GM12878 (cell line): ENCODE data around the gene LRRC31. TPM values are rescaled to one million over a fixed set of nuclear protein-coding genes. Genes with fewer than 3 reads are reported as not detected.

ENCODE experiments used
- ATAC-seq: fragments of 200-7000 bp; cut with Tn5 transposase; 3 replicates; pipeline ENCODE4 v1.9.1; 2020; ENCODE audit warnings: mild to moderate bottlenecking, moderate library complexity
- BruUV-seq: library from RNA; stranded (reverse); fragments of 400-500 nt; replicated peaks from 2 replicates; lab custom pipeline; 2021; lab: Mats Ljungman, UMichigan
- CTCF ChIA-PET: fragments of 300-600 bp; sonication (Branson Sonifier 250); formaldehyde crosslinking; extraction: SDS; loops from one replicate; lab custom pipeline; 2021; ENCODE audit warnings: inconsistent platforms; lab: Yijun Ruan, JAX
- POLR2A ChIA-PET: fragments of 350-600 bp; formaldehyde crosslinking; extraction: SDS; loops from one replicate; lab custom pipeline; 2021; ENCODE audit warnings: inconsistent platforms; lab: Charles Lee
- RAD21 ChIA-PET: fragments of 300-600 bp; sonication (Branson Sonifier 250); formaldehyde crosslinking; loops from one replicate; lab custom pipeline; 2023; ENCODE audit warnings: antibody characterized with exemption; ENCODE audit not compliant: unreplicated experiment; lab: Charles Lee
- SMC1A ChIA-PET: fragments of 300-600 bp; sonication (Branson Sonifier 250); formaldehyde crosslinking; loops from one replicate; lab custom pipeline; 2023; ENCODE audit not compliant: unreplicated experiment, uncharacterized antibody; lab: Charles Lee
- DNase-seq: peaks from one replicate; pipeline ENCODE4 v3.0.0-alpha.2; 2011; ENCODE audit warnings: low read depth, low spot score
- FAIRE-seq: peaks from 3 replicates; lab custom pipeline; 2011; peaks lifted over from hg19 to GRCh38; lab: Jason Lieb, UNC
- H2AFZ ChIP-seq: 2 replicates; pipeline ENCODE4 v1.6.0; 2011; ENCODE audit warnings: low read depth, low read length, control low read depth; ENCODE audit not compliant: control insufficient read depth
- H3K27ac ChIP-seq: 2 replicates; pipeline ENCODE4 v1.5.1; 2011; ENCODE audit warnings: control low read depth; ENCODE audit not compliant: control insufficient read depth, insufficient read depth
- H3K27me3 ChIP-seq, 2 experiments: replicated peaks in 1 of 2; 2 replicates each; pipeline versions ENCODE4 v1.6.0 to v1.6.1; 2011; ENCODE audit warnings: low read length in 1 of 2; ENCODE audit not compliant: control insufficient read depth in 2 of 2, insufficient read depth in 2 of 2
- H3K36me3 ChIP-seq, 2 experiments: 2 replicates each; pipeline ENCODE4 v1.5.1; 2011; ENCODE audit warnings: low read length in 1 of 2; ENCODE audit not compliant: control insufficient read depth in 2 of 2, insufficient read depth in 2 of 2
- H3K4me1 ChIP-seq: 2 replicates; pipeline ENCODE4 v1.6.1; 2011; ENCODE audit warnings: mild to moderate bottlenecking, low read length, moderate library complexity, mixed read lengths; ENCODE audit not compliant: control insufficient read depth, insufficient read depth
- H3K4me2 ChIP-seq: 2 replicates; pipeline ENCODE4 v1.6.0; 2011; ENCODE audit warnings: control low read depth; ENCODE audit not compliant: control insufficient read depth, insufficient read depth
- H3K4me3 ChIP-seq: fragments of 200-600 bp; sonication (generic); 2 replicates; pipeline ENCODE4 v1.5.1; 2016
- H3K79me2 ChIP-seq: 2 replicates; pipeline ENCODE4 v1.6.0; 2011; ENCODE audit warnings: low read length; ENCODE audit not compliant: control insufficient read depth, insufficient read depth
- H3K9ac ChIP-seq: 2 replicates; pipeline ENCODE4 v1.8.0; 2011; ENCODE audit warnings: low read length, control low read depth, mixed read lengths; ENCODE audit not compliant: control insufficient read depth, insufficient read depth
- H3K9me3 ChIP-seq: replicated peaks from 3 replicates; pipeline ENCODE4 v1.5.1; 2011; ENCODE audit warnings: mild to moderate bottlenecking, low read length; ENCODE audit not compliant: control insufficient read depth, insufficient read depth
- H4K20me1 ChIP-seq: 2 replicates; pipeline ENCODE4 v1.6.0; 2011; ENCODE audit not compliant: control insufficient read depth, insufficient read depth
- MTA3 ChIP-seq: IDR thresholded peaks from 2 replicates; pipeline ENCODE4 v1.6.1; 2012; ENCODE audit warnings: low read length, inconsistent platforms, borderline replicate concordance
- PKNOX1 ChIP-seq: fragments of 450-650 bp; IDR thresholded peaks from 2 replicates; pipeline ENCODE4 v1.6.1; 2016; ENCODE audit warnings: mild to moderate bottlenecking
- RELA ChIP-seq: fragments of 450-650 bp; IDR thresholded peaks from 2 replicates; pipeline ENCODE4 v1.8.0; 2014; ENCODE audit warnings: borderline replicate concordance; ENCODE audit not compliant: partially characterized antibody
- ZBTB4 ChIP-seq: fragments of 450-650 bp; formaldehyde crosslinking; IDR thresholded peaks from 2 replicates; pipeline ENCODE4 v1.4.0; 2022; ENCODE audit warnings: mild to moderate bottlenecking, moderate library complexity
- ZNF24 ChIP-seq: fragments of 450-650 bp; IDR thresholded peaks from 2 replicates; pipeline ENCODE4 v1.6.1; 2017; ENCODE audit warnings: antibody characterized with exemption, mild to moderate bottlenecking
- WGBS: methylation state at CpG from one replicate; pipeline ENCODE4 v1.1.6; 2016; ENCODE audit warnings: low lambda C conversion rate; ENCODE audit not compliant: insufficient replicate concordance, insufficient coverage; ENCODE audit errors: missing lambda C conversion rate; 5-methylcytosine and 5-hydroxymethylcytosine counted together
- in situ Hi-C: fragments of 300-500 bp; cut with MboI; formaldehyde crosslinking; loops from 9 replicates; pipeline ENCODE4 v1.14.3; 2018; ENCODE audit warnings: mixed read lengths
- intact Hi-C: fragments of 100-400 bp; cut with micrococcal nuclease; formaldehyde crosslinking; loops from one replicate; pipeline ENCODE4 v1.14.2; 2022; ENCODE audit not compliant: unreplicated experiment
- polyA plus RNA-seq, 11 experiments: library from polyadenylated mRNA; depleted of rRNA in 4 of 11; unstranded in 6 of 11; stranded (reverse) in 5 of 11; fragments of >200 nt; fragmentation: Nextera tagmentation in 4 of 11; fragmentation: Illumina TruSeq in 1 of 11; extraction: Ambion mirVana in 4 of 11; extraction: Trizol in 1 of 11; gene quantifications; 1 replicate in 1 of 11; 2 replicates in 10 of 11; pipeline versions ENCODE4 v1.2.1 to v1.2.3, GENCODE V29; 2011 to 2016; ENCODE audit warnings: inconsistent platforms in 2 of 11, missing spikeins in 2 of 11, low read depth in 1 of 11
- total RNA-seq, 4 experiments: library from RNA; depleted of rRNA in 3 of 4; stranded (reverse); fragments of >200 nt in 3 of 4; fragmentation: Illumina TruSeq in 1 of 4; extraction: Trizol in 1 of 4; gene quantifications; 2 replicates each; pipeline versions ENCODE4 v1.2.1 to v1.2.3, GENCODE V29; 2013 to 2021

Gene LRRC31
- total and polyA plus RNA-seq, 10 of the 15 experiments (the other 5 are each of a cell fraction or from before 2014, with no cell fraction given): 0.04 to 0.06 (median 0.06) TPM; not detected in 7

GRCh38 chr3:169895072-169895471 is 25.3 kb upstream of the LRRC31 start (continued):
- no peak for TF ChIP-seq ZBTB4

- Histone ChIP-seq H3K4me1 (no peaks in the 10 kb centered on the region), H3K36me3 (no peaks in the 10 kb centered on the region), H3K4me3 (no peak overlapping the region), H3K27me3 (no peaks in the 10 kb centered on the region), H3K4me2 (no peak overlapping the region), H4K20me1 (no peaks in the 10 kb centered on the region), H3K9ac (no peak overlapping the region), H3K9me3 (no peaks in the 10 kb centered on the region), H2AFZ (no peak overlapping the region), H3K79me2 (no peaks in the 10 kb centered on the region), H3K27ac (no peak overlapping the region)
- in situ Hi-C loops: no loop called here
- ChIA-PET CTCF (no interaction called here), RAD21 (interaction anchor here (0.9 kb wide), 1 partner anchor 751 kb away, joined by 3 read pairs; no protein-coding TSS in a partner anchor), POLR2A (no interaction called here), SMC1A (interaction anchor here (1.3 kb wide), 1 partner anchor 13 kb away, joined by 3 read pairs; no protein-coding TSS in a partner anchor)
- no TSS peak for BruUV-seq
- FAIRE-seq (no peak), DNase-seq (no peak), ATAC-seq (no peak)
- no peak for TF ChIP-seq RELA
- no peak for TF ChIP-seq MTA3
- no peak for TF ChIP-seq PKNOX1
- no peak for TF ChIP-seq ZNF24
- intact Hi-C loops: no loop called here
- WGBS: 61% methylated on average over 7 of the region's 7 CpGs
These were observed 24.4 kb upstream of the LRRC31 start for GRCh38 chr3:169894110-169894509.
